ES-I3 (cell line): ENCODE results near the gene SUSD5.
"Not testable (repeated sequence)": the region's sequence is repeated elsewhere in the genome, so short reads cannot be mapped to it uniquely, and the experiment has no call there.

Source experiments
- H3K36me3 ChIP-seq: 2 replicates; pipeline ENCODE4 v1.6.1; 2013; ENCODE audit warnings: mild to moderate bottlenecking, low read length, control low read depth, moderate library complexity; ENCODE audit not compliant: insufficient read depth
- H3K4me1 ChIP-seq: 2 replicates; pipeline ENCODE4 v1.6.1; 2013; ENCODE audit warnings: mild to moderate bottlenecking, control low read depth, low read length; ENCODE audit not compliant: insufficient read depth
- H3K9ac ChIP-seq: 2 replicates; pipeline ENCODE4 v1.6.1; 2013; ENCODE audit warnings: low read depth, mild to moderate bottlenecking, low read length, moderate library complexity
- H3K9me3 ChIP-seq: 2 replicates; pipeline ENCODE4 v1.6.1; 2013; ENCODE audit warnings: mild to moderate bottlenecking, low read length, moderate library complexity; ENCODE audit not compliant: control insufficient read depth, insufficient read depth

The SUSD5 gene

DNA sequence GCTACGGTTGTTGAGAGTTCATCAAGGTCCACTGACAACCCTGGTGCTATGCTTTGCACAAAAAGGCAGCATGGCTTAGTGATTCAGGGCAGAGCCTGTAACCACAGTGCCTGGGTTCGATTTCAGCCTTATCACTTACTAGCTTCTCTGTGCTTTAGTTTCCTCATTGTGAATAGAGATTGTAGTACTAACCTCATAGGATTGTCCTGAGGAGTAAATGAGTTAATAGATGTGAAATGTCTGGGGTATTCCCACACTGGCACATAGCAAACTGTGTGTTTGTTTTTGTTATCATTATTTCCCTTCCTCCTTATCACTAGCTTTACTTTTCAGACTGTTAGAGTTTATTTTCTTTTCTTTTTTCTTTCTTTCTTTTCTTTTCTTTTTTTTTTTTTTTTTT, 88.5 kb downstream of the SUSD5 start:
- Histone ChIP-seq H3K9me3 (no peaks in the 10 kb centered on the region), H3K36me3 (peaks cover 7% of the 10 kb centered on the region; the same call in 1 of the 2 replicates), H3K9ac (no peak overlapping the region), H3K4me1 (peaks cover 10% of the 10 kb centered on the region)

GRCh38 chr3:33128706-33129105, 89.9 kb downstream of the SUSD5 start:
- no peak overlapping the region for H3K9ac ChIP-seq
- H3K9me3 ChIP-seq = no peaks in the 10 kb centered on the region
- H3K4me1 ChIP-seq = peaks cover 10% of the 10 kb centered on the region
- H3K36me3 ChIP-seq = peaks cover 3% of the 10 kb centered on the region; the same call in 1 of the 2 replicates

DNA sequence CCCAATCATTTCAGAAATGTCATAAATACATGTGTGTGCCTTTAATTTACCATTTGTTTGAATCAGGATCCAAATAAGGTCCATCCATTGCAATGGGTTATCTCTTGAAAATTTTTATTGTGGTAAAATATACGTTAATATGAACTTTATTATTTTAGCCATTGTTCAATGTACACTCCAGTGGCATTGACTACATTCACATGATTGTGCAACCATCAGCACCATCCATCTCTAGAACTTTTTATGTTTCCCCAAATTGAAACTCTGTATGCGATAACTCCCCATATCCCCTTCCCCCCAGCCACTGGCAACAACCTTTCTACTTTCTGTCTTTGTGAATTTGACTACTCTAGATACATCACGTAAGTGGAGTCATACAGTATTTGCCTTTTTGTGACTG, 92.8 kb downstream of the SUSD5 start:
- H3K36me3 ChIP-seq = no peaks in the 10 kb centered on the region
- H3K9ac ChIP-seq = no peak overlapping the region
- no peaks in the 10 kb centered on the region for H3K4me1 ChIP-seq
- no peaks in the 10 kb centered on the region for H3K9me3 ChIP-seq

DNA sequence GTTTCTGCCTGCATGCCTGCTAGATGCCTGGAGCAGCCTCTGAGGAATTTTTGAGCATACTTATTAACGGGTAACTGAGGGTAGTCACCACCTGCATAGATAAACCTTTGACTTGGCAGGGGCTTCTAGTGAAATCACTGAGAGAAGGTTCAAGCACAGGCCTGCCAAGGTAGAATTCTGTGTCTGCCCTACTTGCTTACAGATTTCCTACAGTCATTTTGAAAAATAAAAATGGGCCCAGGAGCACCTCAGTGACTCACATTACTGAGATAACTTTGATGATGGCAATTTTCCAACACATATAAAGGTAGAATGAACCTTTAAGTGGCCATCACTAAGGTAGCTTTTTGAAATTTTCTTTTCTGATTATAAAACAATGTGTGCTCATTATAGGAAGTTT, 94.0 kb downstream of the SUSD5 start:
- Histone ChIP-seq H3K36me3 (no peaks in the 10 kb centered on the region), H3K4me1 (no peaks in the 10 kb centered on the region), H3K9me3 (no peaks in the 10 kb centered on the region), H3K9ac (no peak overlapping the region)

- Histone ChIP-seq H3K36me3 (no peaks in the 10 kb centered on the region), H3K9me3 (no peaks in the 10 kb centered on the region), H3K9ac (no peak overlapping the region), H3K4me1 (no peaks in the 10 kb centered on the region)
These were observed 95.6 kb downstream of the SUSD5 start for GRCh38 chr3:33122991-33123390.

GRCh38 chr3:33119891-33120290, 98.7 kb downstream of the SUSD5 start:
- no peaks in the 10 kb centered on the region for H3K36me3 ChIP-seq

DNA sequence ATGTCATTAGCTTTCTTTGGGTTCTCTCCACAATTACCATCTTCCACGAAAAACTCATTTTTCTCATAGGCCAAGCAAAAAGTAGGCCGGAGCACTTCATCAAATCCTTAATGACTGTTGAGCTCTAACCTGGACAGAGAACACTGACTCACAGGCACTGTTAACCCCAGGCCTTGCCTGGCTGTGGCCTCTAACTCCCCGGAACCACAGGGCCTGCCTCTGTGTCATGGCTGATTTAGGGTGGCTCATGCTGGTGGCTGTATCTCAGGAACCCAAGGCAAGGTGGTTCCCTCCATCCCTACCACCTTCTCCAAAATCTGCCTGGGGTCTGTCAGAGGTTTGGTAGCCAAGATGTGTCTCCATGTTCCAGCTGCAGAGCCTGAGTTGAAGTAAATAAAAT, 101.1 kb downstream of the SUSD5 start:
- Histone ChIP-seq H3K9ac (no peak overlapping the region), H3K36me3 (no peaks in the 10 kb centered on the region), H3K9me3 (no peaks in the 10 kb centered on the region), H3K4me1 (no peaks in the 10 kb centered on the region)

More at GRCh38 chr3:33119891-33120290, 98.7 kb downstream of the SUSD5 start:
- H3K9ac ChIP-seq = no peak overlapping the region
- no peaks in the 10 kb centered on the region for H3K4me1 ChIP-seq
- no peaks in the 10 kb centered on the region for H3K9me3 ChIP-seq

GRCh38 chr3:33115024-33115768, 103.4 kb downstream of the SUSD5 start:
- H3K4me1 ChIP-seq = no peaks in the 10 kb centered on the region
- H3K9me3 ChIP-seq = 0 out of 2 replicates have a peak, but pooled peaks cover 3% of the 10 kb centered on the region
- H3K36me3 ChIP-seq = no peaks in the 10 kb centered on the region
- peak overlapping the region; percentile 96 for H3K9ac ChIP-seq

- Histone ChIP-seq H3K4me1 (no peaks in the 10 kb centered on the region), H3K9me3 (0 out of 2 replicates have a peak, but pooled peaks cover 3% of the 10 kb centered on the region), H3K9ac (peak overlapping the region; percentile 96), H3K36me3 (no peaks in the 10 kb centered on the region)
These were observed 104.0 kb downstream of the SUSD5 start for GRCh38 chr3:33114622-33115023.

DNA sequence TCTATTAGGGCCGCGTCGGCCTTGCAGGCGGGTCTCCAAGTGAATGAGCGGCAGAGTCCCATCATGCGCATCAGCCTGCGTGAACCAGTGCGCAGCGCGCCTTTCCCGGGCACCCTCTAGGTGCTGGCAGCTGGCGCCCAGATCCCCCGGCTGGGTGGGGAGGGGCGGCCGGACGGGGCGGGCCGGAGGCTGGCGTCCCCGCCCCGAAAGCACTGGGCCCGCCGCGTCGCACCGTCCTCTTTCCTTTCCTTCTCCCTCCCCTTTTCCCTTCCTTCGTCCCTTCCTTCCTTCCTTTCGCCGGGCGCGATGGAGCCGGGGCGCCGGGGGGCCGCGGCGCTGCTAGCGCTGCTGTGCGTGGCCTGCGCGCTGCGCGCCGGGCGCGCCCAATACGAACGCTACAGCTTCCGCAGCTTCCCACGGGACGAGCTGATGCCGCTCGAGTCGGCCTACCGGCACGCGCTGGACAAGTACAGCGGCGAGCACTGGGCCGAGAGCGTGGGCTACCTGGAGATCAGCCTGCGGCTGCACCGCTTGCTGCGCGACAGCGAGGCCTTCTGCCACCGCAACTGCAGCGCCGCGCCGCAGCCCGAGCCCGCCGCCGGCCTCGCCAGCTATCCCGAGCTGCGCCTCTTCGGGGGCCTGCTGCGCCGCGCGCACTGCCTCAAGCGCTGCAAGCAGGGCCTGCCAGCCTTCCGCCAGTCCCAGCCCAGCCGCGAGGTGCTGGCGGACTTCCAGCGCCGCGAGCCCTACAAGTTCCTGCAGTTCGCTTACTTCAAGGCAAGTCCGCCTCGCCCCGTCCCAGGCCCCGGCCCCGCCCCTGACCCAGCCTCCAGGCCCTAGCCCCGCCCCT, 104.6 kb downstream of the SUSD5 start, which contains the start of gene CRTAP:
Gene CRTAP, plus strand, starts transcription at position 243 of the 850 bp plus-strand sequence. Its CDS starts 64 bp downstream, at position 307.
- Histone ChIP-seq H3K9ac (peak within 1 kb of the TSS; percentile 96), H3K36me3 (no peaks in the 10 kb centered on the region), H3K4me1 (no peaks in the 10 kb centered on the region), H3K9me3 (0 out of 2 replicates have a peak, but pooled peaks cover 3% of the 10 kb centered on the region)

- Histone ChIP-seq H3K36me3 (no peaks in the 10 kb centered on the region), H3K4me1 (no peaks in the 10 kb centered on the region), H3K9me3 (0 out of 2 replicates have a peak, but pooled peaks cover 3% of the 10 kb centered on the region), H3K9ac (no peak overlapping the region)
These were observed 107.0 kb downstream of the SUSD5 start for GRCh38 chr3:33111581-33111980.

DNA sequence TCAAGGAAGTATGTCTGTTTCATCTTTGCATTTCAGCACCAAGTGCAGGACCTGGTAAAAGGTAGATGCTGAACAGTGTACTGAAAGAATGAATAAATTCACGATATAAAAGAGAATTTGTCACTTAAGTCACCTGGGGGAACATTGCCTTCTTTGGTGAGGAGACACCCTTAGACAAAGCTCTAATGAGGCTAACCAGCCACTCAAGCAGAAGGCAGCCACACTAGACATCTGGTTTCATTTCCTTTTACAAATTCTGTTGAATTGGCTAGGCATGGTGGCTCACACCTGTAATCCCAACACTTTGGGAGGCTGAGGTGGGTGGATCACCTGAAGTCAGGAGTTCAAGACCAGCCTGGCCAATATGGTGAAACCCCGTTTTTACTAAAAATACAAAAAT, 111.8 kb downstream of the SUSD5 start:
- H3K9ac ChIP-seq, H3K9me3 ChIP-seq, H3K4me1 ChIP-seq, H3K36me3 ChIP-seq: not testable (repeated sequence)

GRCh38 chr3:33105341-33105948, 113.2 kb downstream of the SUSD5 start:
- Histone ChIP-seq H3K9me3 (no peaks in the 10 kb centered on the region), H3K4me1 (no peaks in the 10 kb centered on the region), H3K9ac (no peak overlapping the region), H3K36me3 (no peaks in the 10 kb centered on the region)

DNA sequence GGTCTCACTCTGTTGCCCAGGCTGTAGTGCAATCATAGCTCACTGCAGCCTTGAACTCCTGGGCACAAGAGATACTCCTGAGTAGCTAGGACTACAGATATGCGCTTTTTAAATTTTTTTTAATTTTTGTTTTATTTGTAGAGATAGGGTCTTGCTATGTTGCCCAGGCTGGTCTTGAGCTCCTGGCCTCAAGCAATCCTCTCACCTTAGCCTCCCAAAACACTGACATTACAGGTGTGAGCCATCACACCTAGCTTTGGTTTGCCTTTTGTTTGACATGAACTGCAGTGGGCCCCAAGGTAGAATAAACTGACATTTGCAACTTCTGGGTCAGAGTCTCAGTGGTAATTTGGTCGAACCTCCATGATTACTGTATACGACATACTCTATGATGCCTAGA, 113.8 kb downstream of the SUSD5 start:
- Histone ChIP-seq H3K9ac (no peak overlapping the region), H3K9me3 (no peaks in the 10 kb centered on the region), H3K36me3 (no peaks in the 10 kb centered on the region), H3K4me1 (no peaks in the 10 kb centered on the region)
